Peyer's patch (tissue), 4 donors: Measurements from ENCODE around the gene ZNF17.

ENCODE experiments used
- CTCF ChIP-seq, 6 experiments: fragments of 450-650 bp in 4 of 6; fragments of 200-600 bp in 2 of 6; sonication (generic) in 1 of 6; IDR thresholded peaks; one replicate each; pipeline ENCODE4 v1.5.1; 2017 to 2019; ENCODE audit warnings: antibody characterized with exemption in 6 of 6, mild to moderate bottlenecking in 3 of 6, moderate library complexity in 1 of 6
- POLR2A ChIP-seq, 2 donors: fragments of 450-650 bp; IDR thresholded peaks; one replicate each; pipeline ENCODE4 v1.5.1; 2017; ENCODE audit warnings: antibody characterized with exemption in 2 of 2, mild to moderate bottlenecking in 2 of 2, moderate library complexity in 2 of 2

GRCh38 chr19:57374179-57374578, 36.8 kb upstream of the ZNF17 start:
- TF ChIP-seq CTCF (IDR thresholded peaks at IDR 0.05) = no peak
- no peak for TF ChIP-seq POLR2A (IDR thresholded peaks at IDR 0.05)
